ENCODE data around the gene CHSY1.

DNA sequence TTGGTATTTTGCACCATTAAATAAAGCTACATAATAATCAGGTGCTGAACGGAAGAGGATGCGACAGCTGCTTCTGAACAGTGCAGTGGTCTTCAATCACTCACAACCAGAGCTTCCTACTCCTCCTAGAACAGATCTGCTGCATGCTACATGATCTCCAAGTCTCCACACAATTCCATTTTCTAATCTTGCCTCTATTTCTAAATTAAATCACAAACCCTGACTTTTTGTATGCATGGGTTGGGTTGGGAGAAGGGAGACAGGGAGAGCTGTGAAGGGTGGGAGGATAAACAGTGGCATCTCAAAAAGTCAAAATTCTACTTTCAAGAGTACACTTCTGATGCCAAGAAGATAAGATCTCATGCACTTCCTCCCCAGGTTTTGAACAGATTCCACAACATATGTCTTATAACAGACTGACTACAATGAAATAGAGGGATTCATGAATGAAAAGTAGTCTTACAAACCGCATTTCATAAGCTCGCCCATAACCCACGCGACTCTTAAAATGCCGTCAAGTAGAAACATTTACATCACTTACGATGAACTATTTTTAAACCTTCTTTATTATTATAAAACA is 57.2 kb downstream of the CHSY1 start:
- TF ChIP-seq, protein P1, sequence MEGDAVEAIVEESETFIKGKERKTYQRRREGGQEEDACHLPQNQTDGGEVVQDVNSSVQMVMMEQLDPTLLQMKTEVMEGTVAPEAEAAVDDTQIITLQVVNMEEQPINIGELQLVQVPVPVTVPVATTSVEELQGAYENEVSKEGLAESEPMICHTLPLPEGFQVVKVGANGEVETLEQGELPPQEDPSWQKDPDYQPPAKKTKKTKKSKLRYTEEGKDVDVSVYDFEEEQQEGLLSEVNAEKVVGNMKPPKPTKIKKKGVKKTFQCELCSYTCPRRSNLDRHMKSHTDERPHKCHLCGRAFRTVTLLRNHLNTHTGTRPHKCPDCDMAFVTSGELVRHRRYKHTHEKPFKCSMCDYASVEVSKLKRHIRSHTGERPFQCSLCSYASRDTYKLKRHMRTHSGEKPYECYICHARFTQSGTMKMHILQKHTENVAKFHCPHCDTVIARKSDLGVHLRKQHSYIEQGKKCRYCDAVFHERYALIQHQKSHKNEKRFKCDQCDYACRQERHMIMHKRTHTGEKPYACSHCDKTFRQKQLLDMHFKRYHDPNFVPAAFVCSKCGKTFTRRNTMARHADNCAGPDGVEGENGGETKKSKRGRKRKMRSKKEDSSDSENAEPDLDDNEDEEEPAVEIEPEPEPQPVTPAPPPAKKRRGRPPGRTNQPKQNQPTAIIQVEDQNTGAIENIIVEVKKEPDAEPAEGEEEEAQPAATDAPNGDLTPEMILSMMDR (IDR thresholded peaks at IDR 0.05) = no peak
- no peak for TF ChIP-seq POLR2AphosphoS5 (IDR thresholded peaks at IDR 0.05)
- TF ChIP-seq POLR2A (IDR thresholded peaks at IDR 0.05) = no peak
